Amniotic stem cell (primary cell): ENCODE data around the gene RFTN1.

Experiments used
- DNase-seq: peaks from one replicate; lab custom pipeline; 2025; lab: John Stamatoyannopoulos, UW

Gene RFTN1

DNA sequence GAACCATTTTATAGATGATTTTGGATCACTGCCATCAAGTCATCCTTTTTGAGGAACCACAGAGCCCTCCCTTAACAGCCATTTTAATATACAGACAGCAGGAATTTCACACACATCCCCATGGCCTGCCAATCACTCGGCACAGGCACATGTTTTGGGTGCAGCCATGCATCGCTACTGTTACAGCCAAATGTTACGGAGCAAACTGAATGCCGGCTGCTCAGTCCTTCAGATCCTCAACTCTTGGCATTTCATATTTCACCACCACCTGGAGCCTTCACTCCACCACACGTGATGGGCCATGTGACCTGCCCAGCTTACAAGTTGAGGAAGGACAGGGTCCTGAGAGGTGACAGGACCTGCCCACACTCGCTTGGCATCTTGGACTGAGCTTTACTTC is 157.7 kb downstream of the RFTN1 start:
- DNase-seq, result no peak

DNA sequence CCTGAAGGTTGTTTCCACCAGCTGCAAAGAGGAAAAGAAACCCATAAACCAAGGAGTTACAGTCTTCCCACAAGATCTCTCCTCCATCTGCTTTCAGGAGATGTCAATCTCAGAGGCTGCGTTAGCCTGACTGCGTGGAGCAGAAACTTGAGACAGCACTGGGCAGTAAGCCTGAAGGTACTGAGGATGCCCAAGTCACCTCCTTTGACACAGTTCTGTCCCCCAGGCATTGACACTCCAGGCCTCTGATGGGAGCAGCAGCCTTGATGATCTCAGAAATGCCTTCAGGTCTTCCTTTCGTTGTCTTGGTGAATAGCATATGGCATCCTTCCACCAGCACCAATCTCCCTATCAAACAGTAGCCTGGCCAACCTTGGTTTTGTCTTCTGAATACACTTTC is 159.2 kb downstream of the RFTN1 start:
- no peak for DNase-seq

DNA sequence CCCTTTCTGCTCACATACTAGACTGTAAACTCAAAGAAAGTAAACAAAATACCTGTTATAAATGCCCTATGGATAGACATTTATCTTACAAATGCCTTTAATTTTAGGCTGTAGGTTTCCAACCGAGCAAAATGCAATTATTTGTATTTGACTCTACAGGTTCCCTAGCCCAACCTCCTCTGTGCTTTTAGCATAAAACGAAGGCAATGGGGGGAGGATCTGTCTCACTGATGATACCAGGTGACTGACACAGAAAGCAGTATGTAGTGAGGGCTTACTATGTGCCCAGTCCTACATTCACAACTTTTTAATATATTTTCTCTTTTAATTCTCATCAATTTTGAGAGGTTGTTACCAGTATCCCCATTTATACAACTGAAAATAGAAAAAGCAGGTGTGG is 161.1 kb downstream of the RFTN1 start:
- DNase-seq, result no peak

DNA sequence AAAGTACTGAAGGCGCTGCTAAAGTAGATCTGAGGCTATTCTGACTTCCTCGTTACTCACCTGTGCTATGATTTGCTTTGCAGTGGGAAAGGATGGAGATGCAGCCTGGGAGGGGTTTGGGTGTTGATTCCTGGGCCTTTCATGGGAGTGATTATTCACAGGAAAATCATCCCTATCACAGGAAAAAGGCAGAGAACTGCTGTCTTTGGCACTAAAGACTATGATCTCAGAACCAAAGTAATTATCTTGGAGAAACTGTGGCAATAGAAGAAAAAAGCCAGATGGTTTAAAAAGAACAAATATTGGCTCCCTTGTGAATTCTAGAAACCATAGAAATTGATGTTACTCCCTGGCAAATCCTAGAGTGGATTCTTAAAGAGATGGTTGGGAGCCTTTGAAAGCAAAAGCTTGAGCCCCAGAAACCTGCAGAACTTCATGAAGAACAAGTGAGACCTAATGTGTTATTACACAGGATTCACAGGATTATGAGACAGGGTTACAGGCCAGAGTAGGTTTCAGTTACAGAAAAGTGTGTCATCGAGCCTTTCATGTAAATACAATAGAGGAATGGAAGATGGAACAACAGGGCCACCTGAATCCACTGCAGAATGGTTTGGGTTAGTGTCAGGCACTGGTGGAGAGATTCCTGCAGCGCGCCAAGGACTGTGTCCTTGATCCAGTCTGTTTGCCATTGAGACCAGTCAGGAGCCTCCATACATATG is 162.7 kb downstream of the RFTN1 start:
- no peak for DNase-seq

DNA sequence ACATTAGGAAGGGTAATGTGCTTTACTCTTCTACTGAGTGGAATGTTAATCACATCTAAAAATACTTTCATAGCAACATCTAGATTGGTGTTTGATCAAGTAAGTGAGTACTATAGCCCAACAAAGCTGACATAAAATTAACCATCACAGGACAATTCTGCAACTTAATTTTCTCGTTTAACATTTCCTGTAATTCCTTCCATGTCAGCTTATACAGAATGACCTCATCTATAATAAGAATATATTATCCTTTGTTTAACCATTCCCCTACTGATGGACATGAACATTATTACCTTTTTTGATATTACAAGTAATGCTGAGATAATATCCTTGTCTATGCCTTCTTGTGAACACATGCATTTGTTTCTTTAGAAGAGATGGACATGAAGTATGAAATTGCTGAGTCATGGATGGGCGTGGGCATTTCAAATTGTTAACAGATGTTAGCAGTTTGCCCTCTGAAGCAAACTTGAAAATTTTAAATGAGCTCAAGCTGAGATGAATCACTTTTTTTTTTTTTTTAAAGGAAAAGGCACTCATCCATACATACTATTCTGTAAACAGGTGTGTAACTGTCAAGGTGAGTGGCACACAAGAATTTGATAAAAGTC is 163.4 kb downstream of the RFTN1 start:
- peak; percentile 51 for DNase-seq

DNA sequence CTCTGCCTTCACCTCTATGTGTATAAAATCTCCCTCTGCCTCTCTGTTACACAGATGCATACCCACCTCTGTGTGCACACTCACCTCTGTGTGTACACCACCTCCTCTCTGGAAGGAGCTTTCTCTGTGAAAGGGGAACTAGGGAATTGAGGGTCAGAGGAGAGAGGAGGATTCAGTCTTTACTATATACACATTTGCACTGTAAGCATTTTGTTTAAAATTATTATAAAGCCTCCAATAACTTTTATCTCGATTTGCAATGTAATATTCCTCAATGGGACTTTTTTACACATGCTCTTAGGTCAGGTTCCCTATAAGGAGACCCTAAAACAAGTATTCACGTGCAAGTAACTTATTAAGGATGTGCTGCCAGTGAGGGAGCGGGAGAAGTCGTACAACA is 166.0 kb downstream of the RFTN1 start:
- no peak for DNase-seq

DNA sequence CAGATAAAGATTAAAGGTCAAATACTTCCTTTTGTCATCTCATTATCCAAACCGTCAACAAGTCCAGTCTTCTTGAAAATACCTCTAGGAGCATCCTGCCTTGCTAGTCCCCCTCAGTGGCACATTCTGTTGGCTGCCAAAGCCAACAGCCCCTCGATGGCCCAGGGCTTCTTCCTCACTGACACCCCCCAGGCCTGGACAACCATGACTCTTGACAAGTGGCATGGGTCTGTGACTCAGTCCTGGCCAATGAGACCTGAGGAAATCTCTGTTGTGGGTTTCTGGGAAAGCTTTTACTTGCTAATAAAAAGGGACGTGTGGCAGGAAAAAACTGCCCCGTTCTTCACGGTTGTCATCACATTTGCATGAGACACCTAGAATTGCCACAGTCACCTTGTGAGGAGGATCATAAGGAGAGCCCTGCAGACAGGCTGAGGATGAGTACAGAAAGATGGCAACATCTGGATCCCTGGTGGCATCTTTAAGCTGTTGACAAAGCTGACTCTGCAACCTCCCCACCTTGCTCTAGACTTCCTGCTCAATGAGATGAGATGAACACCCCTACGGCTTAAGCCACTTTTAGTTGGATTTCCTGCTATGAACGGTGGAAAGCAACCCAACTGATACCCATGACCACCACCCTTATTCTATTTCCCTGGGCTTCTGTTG is 167.0 kb downstream of the RFTN1 start:
- no peak for DNase-seq

DNA sequence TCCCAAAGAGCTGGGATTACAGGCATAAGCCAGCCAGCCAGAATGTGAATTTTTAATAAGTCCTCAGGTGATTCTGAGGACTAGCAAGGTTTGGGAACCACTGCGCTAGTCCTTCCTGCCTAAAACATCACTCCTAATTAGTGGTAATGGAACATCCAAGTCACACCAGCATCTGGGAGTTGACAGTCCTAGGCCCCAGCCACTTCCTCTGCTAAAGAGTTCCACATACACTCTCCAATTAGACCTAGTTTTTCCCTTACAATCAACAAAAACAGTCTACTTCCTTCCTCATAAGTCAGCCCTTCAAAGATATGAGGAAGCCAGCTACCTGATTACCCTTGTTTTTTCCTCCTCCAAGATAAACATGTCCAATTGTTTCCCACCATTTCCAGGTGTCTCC is 170.4 kb downstream of the RFTN1 start:
- DNase-seq, result no peak

DNA sequence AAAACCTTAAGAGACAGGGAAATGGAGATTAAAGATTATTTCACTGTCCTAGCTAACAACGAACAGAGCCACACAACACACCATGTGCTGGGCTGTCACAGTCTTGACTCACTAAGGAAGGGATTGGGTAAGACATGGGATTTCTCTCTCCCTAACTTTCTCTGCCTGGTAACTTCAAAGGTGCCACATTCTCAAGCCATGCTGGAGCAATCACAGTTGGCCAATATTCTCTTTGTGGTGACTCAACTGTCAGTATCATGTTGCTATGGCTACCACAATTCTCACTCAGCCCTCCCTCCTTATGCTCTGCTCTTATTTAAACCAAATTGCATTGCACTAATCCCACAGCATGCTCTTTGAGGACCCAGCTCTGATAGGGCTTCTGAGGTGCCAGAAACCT is 174.5 kb downstream of the RFTN1 start:
- DNase-seq, result peak; percentile 87

DNA sequence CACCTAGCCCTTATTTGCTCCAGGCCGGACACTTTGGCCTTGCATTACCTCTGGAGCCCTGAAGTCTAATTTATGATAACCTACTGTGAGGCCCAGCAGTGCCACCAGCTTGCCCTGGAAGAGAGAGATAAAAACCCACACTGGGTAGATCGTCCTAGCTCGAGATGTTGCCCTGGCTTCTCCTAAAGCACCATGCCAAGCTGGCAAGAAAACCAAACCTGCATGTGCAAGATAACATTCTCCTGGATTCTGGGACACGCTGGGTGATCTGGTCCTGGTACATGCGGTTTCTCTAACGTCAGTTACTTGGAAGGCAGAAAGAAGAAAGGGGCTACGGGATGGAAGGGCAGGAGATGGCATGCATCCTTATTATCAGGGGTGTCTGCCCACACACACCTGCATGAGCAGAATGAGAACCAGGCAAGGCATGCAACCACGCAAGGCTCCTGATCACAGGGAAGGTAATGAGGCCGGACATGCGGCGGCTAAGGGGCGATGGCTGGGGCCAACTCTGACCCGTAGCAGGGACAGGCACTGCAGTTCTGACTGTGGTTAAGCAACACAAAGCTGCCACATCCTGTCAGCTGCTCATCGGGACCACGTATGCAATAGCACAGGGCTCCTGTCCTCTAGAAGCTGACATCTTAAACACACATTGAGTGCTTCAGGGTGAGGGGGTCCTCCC is 175.5 kb downstream of the RFTN1 start:
- no peak for DNase-seq

DNA sequence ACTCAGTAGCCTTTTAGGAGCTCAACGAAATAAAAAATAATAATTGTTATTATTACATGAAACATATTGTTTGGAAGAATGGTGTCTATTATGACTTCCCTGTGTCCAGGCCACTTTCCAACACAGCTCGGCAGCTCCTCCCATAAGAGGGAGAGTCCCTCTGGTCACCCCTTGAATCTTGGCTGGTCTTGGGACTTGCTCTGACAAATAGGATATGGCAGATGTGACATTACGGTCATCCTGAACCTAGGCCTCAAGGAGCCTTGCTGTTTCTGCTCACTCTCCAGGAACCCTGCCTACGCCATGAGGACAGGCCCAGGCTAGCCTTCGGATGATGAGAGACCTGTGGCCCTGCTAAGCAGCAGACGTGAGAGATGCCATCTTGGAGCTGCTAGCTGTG is 176.7 kb downstream of the RFTN1 start:
- no peak for DNase-seq

DNA sequence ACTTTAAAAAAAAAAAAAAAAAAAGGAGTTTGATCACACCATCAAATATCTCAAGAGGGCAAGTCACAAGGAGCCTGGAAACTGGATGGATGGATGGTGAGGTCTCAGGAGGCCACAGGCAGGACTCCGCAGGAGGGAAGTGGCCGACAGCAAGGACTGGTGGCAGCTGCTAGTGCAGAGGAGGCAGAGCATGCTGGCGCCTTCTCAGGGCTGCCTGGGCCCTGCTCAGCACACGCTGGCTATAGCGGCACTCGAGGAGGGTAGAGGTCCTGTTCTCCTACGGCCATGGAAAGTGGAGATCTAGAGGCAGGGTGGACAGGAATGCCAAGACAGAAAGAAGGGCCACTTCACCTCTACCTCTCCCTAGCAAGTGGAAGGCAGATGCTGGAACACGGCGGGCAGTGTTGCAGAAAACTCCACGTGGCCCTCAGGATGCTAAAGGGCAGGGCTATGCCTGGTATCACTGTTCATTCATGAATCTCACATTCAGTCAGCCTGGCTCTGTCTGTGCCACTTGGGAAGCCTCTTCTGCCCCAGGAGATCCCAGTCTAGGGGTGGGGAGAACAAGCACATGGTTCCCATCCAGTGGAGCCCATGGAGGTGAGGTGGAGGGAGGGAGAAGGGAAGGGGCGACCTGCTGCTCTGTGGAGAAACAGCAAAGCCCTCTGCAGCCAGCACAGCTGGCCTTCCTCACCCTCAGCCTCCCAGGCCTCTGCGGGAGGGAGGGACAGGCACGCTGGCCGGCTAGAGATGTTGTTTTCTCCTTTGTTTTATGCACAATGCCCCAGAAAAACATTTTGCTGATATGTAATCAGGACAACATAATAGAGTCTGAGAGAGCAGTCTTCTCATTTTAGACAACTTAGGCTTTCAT is 177.5 kb downstream of the RFTN1 start:
- no peak for DNase-seq

DNA sequence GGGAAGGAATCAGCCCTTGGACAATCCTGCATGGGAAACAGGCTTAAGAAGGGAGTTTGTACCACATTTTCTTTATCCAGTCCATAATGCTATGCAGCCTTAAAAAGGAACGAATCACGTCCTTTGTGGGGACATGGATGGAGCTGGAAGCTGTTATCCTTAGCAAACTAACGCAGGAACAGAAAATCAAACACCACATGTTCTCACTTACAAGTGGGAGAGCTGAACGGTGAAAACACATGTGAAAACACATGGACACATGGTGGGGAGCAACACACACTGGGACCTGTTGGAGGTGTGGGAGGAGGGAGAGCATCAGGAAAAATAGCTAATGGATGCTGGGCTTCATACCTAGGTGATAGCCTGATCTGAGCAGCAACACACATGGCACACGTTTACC is 178.2 kb downstream of the RFTN1 start:
- no peak for DNase-seq

DNA sequence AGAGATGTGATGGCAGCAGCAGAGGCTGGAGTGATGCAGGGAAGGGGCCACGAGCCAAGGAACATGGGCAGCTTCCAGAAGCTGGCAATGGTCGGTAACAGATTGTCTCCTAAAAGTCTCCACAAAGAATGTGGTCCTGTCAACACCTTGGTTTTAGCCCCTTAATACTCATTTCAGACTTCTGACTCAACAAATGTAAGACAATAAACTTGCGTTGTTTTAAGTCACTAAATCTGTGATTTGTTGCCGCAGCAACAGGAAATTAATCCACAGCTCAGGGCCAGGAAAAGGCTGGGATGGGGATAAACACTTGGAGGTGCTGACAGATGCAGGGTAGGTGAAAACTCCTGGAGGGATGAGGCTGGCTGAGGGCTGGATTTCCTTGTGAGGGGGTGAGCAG is 178.6 kb downstream of the RFTN1 start:
- no peak for DNase-seq

DNA sequence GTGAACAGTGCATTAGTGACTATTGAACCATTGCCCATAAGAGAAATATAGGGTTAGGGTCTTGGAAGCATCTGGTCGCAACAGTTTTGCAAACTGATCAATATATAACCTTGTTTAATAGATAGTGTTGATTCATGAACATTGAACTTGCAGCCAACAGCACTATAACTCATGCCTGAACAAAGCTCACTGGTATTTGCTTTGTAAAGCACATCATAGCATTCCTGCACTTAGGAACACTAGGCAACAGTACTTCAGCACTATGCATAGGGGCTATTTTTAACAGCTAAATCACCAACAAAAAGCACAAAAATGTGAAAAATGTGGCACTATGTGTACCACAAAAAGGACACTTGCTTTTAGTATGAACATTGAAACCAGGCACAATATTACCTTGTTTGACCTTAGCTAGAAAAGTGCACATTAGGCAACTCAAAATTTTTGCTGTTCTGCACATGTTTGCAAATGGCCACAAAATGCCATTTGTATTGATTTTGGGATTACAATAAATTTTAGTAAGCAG is 180.5 kb downstream of the RFTN1 start:
- DNase-seq, result no peak

DNA sequence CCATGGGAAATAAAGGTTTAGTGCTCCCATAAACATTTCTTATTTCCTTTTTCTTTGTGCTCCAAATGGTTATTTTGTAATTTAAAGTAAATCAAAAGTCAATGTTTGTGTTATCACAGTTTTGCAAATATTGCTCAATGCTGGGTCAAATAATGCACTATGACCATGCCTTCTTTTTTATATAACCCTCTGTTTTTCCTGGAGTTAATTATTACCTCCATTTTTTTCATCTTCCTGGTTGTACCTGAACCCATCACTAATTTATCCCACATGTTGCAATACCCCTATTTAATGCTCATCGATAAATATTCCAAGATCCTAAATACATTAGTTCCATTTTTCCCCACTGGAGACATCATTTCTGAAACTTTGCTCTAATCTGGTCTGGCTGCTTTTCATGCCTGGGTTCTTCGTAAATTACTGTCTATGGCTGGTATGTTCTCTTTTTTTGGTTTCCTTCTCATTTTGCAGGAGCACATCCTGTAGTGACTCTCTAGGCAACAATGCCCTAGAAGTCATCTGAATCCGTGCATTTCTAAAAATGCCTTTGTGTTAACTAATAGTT is 182.1 kb downstream of the RFTN1 start:
- DNase-seq, result no peak

DNA sequence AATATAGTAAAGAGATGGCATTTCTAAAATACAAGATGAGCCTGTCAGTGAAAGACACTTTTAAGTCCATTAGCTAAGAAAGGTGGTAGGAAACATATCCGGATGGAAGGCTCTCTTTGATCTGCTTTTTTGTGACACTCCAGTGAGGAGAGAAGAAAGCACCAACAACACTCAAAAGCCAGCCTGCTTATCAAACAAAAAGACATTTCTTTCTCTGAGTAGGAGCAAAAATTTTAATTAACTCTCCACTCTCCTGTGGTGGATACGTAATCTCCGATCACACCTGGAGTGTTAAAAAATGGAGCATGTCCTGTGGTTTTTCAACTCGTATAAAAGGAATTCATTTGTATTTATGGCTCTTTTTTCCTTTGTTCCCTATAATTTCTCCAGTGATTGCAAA is 183.1 kb downstream of the RFTN1 start:
- DNase-seq, result no peak

DNA sequence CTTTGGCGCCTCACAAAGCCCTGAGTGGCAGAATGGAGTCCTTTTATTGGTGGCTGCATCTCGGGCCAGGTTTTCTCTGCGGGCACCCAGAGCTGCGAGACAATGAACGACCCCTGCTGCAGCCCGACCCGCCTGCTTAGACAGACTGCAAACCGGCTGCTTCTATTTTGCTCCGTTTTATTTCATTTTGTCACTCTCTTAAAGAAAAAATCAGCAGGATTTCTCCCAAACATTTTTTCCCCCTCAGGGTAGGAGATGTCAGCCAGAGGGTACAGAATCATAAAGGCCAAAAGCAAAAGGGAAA is 183.7 kb downstream of the RFTN1 start:
- no peak for DNase-seq

DNA sequence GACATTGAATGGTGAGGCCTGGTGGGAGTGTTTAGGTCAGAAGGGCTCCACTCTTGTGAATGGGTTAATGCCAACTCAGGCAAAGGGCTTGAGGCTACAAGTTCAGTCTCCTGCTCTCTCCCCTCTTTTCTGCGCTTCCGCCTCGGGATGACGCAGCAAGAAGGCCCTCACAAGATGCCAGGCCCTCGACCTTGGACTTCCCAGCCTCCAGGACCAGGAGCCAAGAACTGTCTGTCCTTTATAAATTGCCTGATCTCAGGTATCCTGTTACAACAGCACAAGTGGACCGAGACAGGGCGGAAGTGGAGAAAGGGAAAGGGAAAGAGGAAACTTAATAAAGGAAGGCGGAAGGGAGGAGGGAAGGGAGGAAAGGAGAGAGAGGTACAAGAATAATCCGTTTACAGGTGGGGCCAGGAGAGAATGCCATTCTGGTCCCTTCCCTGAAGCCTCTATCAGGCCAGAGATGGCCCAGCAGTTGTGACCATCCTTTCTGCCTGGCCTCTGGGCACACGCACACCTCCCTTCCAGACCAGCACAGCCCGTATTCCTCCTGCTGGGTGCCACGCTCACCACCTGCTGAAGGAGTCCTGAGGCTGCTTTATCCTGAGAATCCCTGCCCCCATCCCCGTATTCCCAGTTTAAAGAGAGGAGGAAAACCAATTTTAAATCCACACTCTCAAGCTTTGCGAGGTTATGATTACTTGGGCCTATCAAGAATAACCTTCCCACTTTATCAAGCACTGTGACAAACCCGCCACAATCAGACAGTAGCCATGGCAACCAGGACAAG is 184.3 kb downstream of the RFTN1 start:
- DNase-seq, result no peak

DNA sequence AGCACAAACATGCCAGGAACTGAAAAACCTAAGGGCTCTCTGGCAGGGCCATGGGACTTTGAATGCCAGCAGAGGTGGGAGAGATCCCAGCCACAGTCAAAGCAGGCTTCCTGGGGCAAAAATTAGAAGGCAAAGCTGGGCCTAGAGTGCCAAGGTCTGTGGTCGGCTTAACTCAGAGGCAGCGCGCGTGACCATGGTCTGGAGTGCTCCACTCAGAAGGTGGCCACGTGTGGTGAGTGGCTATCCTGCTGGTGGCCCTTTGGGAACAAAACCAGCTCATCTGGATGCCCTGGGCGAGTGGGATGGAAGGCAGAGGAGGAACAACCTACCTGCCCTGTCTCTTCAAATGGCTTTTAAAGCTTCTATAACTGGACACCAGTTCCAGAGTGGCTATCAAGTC is 185.4 kb downstream of the RFTN1 start:
- DNase-seq, result no peak
